ENCODE results near the gene PIP5KL1. TPM values are rescaled to one million over a fixed set of nuclear protein-coding genes. Genes with fewer than 3 reads are reported as not detected.

The PIP5KL1 gene
- total and polyA plus RNA-seq, 4 donors: 2.0 to 9.0 (median 4.9) TPM

DNA sequence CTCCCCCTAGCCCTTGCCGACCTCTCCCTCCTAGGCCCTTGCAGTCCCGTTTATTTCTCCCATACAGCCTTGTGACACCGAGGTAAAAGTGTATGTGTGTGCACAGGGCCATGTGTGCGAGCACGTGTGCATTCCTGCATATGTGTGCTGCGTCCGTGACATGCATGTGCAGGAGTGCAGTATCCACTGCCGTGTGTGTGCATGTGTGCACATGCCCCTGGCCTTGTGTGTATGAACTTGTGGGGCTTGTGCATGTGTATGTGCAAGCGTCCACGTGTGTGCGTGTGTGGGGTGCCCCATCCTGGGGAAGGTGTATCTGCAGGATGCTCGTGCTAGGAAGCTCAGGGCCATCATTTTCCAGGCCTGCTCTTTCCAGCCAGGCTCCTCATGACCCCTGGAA lies 59.7 kb downstream of the PIP5KL1 start:
- ATAC-seq (ENCODE audit: insufficient read depth, low FRiP score) (no peak), DNase-seq (no peak)
- WGBS, 2 donors: 86 to 88% methylated on average over 12 of the region's 12 CpGs
- Histone ChIP-seq H3K9me3 (ENCODE audit: control insufficient read depth in 4 of 4, insufficient read depth in 3 of 4, low read length in 3 of 4) (no peaks in the 10 kb centered on the region), H3K27ac (ENCODE audit: low read depth in 1 of 2, low read length in 1 of 2) (no peak overlapping the region), H3K36me3 (ENCODE audit: control insufficient read depth in 4 of 4, insufficient read depth in 4 of 4, low read length in 4 of 4) (peaks cover 0 to 29% (median 9%) of the 10 kb centered on the region in 4 donors), H3K4me3 (no peak overlapping the region), H3K9ac (ENCODE audit: insufficient read depth in 1 of 2, low read length in 2 of 2) (no peak overlapping the region), H3K27me3 (ENCODE audit: control insufficient read depth in 3 of 3, insufficient read depth in 3 of 3, low read length in 2 of 3) (no peaks in the 10 kb centered on the region), H3K4me1 (ENCODE audit: control insufficient read depth in 5 of 5, insufficient read depth in 5 of 5, low read length in 5 of 5) (peaks cover 0 to 25% (median 17%) of the 10 kb centered on the region in 5 donors)
- TF ChIP-seq, protein P1, sequence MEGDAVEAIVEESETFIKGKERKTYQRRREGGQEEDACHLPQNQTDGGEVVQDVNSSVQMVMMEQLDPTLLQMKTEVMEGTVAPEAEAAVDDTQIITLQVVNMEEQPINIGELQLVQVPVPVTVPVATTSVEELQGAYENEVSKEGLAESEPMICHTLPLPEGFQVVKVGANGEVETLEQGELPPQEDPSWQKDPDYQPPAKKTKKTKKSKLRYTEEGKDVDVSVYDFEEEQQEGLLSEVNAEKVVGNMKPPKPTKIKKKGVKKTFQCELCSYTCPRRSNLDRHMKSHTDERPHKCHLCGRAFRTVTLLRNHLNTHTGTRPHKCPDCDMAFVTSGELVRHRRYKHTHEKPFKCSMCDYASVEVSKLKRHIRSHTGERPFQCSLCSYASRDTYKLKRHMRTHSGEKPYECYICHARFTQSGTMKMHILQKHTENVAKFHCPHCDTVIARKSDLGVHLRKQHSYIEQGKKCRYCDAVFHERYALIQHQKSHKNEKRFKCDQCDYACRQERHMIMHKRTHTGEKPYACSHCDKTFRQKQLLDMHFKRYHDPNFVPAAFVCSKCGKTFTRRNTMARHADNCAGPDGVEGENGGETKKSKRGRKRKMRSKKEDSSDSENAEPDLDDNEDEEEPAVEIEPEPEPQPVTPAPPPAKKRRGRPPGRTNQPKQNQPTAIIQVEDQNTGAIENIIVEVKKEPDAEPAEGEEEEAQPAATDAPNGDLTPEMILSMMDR (IDR thresholded peaks at IDR 0.05; ENCODE audit: control extremely low read depth, extremely low read depth): no peak

Other genes with a start within 250 kb of the PIP5KL1 start
- 10 to 100 TPM; 14.6 to 40.6 TPM for gene CFAP157, start 223.8 kb downstream of the PIP5KL1 start, total RNA-seq
- 10 to 100 TPM; 14.8 to 17.3 TPM for gene CFAP157, start 223.8 kb downstream of the PIP5KL1 start, polyA plus RNA-seq
- 10 to 100 TPM in 1 of 2 donors, 1 to 10 TPM in 1; 8.6 to 28.2 TPM for gene PTRH1, start 215.1 kb downstream of the PIP5KL1 start, total RNA-seq
- gene PTRH1, start 215.1 kb downstream of the PIP5KL1 start, polyA plus RNA-seq: 10 to 100 TPM; 21.2 to 41.7 TPM
- gene TTC16, start 214.7 kb downstream of the PIP5KL1 start, total RNA-seq: 1 to 10 TPM; 4.0 to 5.6 TPM
- 1 to 10 TPM; 1.5 TPM for gene TTC16, start 214.7 kb downstream of the PIP5KL1 start, polyA plus RNA-seq
- 10 to 100 TPM in 1 of 2 donors, 1 to 10 TPM in 1; 8.8 to 19.8 TPM for gene TOR2A, start 195.5 kb downstream of the PIP5KL1 start, total RNA-seq
- 10 to 100 TPM; 14.0 to 30.8 TPM for gene TOR2A, start 195.5 kb downstream of the PIP5KL1 start, polyA plus RNA-seq
- gene SH2D3C, start 152.1 kb downstream of the PIP5KL1 start, total RNA-seq: 10 to 100 TPM; 34.5 to 51.5 TPM
- gene SH2D3C, start 152.1 kb downstream of the PIP5KL1 start, polyA plus RNA-seq: 10 to 100 TPM; 41.0 to 43.0 TPM
- 10 to 100 TPM; 54.9 to 97.9 TPM for gene CDK9, start 144.7 kb downstream of the PIP5KL1 start, total RNA-seq
- gene CDK9, start 144.7 kb downstream of the PIP5KL1 start, polyA plus RNA-seq: 10 to 100 TPM; 53.9 to 55.9 TPM
- gene FPGS, start 127.9 kb downstream of the PIP5KL1 start, total RNA-seq: 100 to 1,000 TPM in 1 of 2 donors, 10 to 100 TPM in 1; 42.5 to 115 TPM
- gene FPGS, start 127.9 kb downstream of the PIP5KL1 start, polyA plus RNA-seq: 10 to 100 TPM; 89.6 to 97.6 TPM
- gene ENG, start 76.1 kb downstream of the PIP5KL1 start, total RNA-seq: 100 to 1,000 TPM in 1 of 2 donors, 10 to 100 TPM in 1; 41.1 to 182 TPM
- 100 to 1,000 TPM in 1 of 2 donors, 10 to 100 TPM in 1; 80.7 to 317 TPM for gene ENG, start 76.1 kb downstream of the PIP5KL1 start, polyA plus RNA-seq
- gene AK1, start 53.1 kb downstream of the PIP5KL1 start, total RNA-seq: 100 to 1,000 TPM in 1 of 2 donors, 10 to 100 TPM in 1; 72.3 to 154 TPM
- 100 to 1,000 TPM in 1 of 2 donors, 10 to 100 TPM in 1; 63.8 to 386 TPM for gene AK1, start 53.1 kb downstream of the PIP5KL1 start, polyA plus RNA-seq
- gene ST6GALNAC6, start 31.2 kb downstream of the PIP5KL1 start, total RNA-seq: 10 to 100 TPM; 28.3 to 51.9 TPM
- 10 to 100 TPM; 45.3 to 59.8 TPM for gene ST6GALNAC6, start 31.2 kb downstream of the PIP5KL1 start, polyA plus RNA-seq
- gene ST6GALNAC4, start 13.7 kb downstream of the PIP5KL1 start, total RNA-seq: 10 to 100 TPM; 42.7 to 96.2 TPM
- gene ST6GALNAC4, start 13.7 kb downstream of the PIP5KL1 start, polyA plus RNA-seq: 10 to 100 TPM; 24.6 to 67.3 TPM
- gene DPM2, start 7.1 kb upstream of the PIP5KL1 start, total RNA-seq: 10 to 100 TPM; 20.5 to 51.3 TPM
- gene DPM2, start 7.1 kb upstream of the PIP5KL1 start, polyA plus RNA-seq: 10 to 100 TPM; 50.8 to 51.1 TPM
- gene EEIG1, start 50.2 kb upstream of the PIP5KL1 start, total RNA-seq: 10 to 100 TPM; 49.6 to 66.5 TPM
- gene EEIG1, start 50.2 kb upstream of the PIP5KL1 start, polyA plus RNA-seq: 10 to 100 TPM; 13.4 to 15.8 TPM
- 1 to 10 TPM; 7.2 to 9.4 TPM for gene NAIF1, start 136.5 kb upstream of the PIP5KL1 start, total RNA-seq
- 1 to 10 TPM; 8.2 to 9.4 TPM for gene NAIF1, start 136.5 kb upstream of the PIP5KL1 start, polyA plus RNA-seq
- 10 to 100 TPM; 21.2 to 32.6 TPM for gene SLC25A25, start 137.5 kb upstream of the PIP5KL1 start, total RNA-seq
- 10 to 100 TPM; 10.5 to 27.9 TPM for gene SLC25A25, start 137.5 kb upstream of the PIP5KL1 start, polyA plus RNA-seq
- gene PTGES2, start 197.0 kb upstream of the PIP5KL1 start, total RNA-seq: 10 to 100 TPM; 42.0 to 66.8 TPM
- gene PTGES2, start 197.0 kb upstream of the PIP5KL1 start, polyA plus RNA-seq: 10 to 100 TPM; 49.9 to 59.5 TPM
- 100 to 1,000 TPM; 114 to 281 TPM for gene LCN2, start 218.7 kb upstream of the PIP5KL1 start, total RNA-seq
- 100 to 1,000 TPM; 309 to 842 TPM for gene LCN2, start 218.7 kb upstream of the PIP5KL1 start, polyA plus RNA-seq
- 10 to 100 TPM; 19.2 to 56.4 TPM for gene BBLN, start 229.5 kb upstream of the PIP5KL1 start, total RNA-seq
- gene BBLN, start 229.5 kb upstream of the PIP5KL1 start, polyA plus RNA-seq: 100 to 1,000 TPM in 1 of 2 donors, 10 to 100 TPM in 1; 66.7 to 138 TPM